ENCODE results near the gene ACE. TPM values are rescaled to one million over a fixed set of nuclear protein-coding genes. Genes with fewer than 3 reads are reported as not detected.

ACE gene
- total and polyA plus RNA-seq, 4 donors = 1.1 to 6.9 (median 2.4) TPM

- no peaks in the 10 kb centered on the region for H3K9me3 ChIP-seq (ENCODE audit: control insufficient read depth in 4 of 4, low read length in 3 of 4)
- H3K36me3 ChIP-seq (ENCODE audit: control insufficient read depth in 4 of 4, insufficient read depth in 3 of 4, low read depth in 1 of 4, low read length in 3 of 4) = no peaks in the 10 kb centered on the region
- peaks cover 0 to 10% (median 4%) of the 10 kb centered on the region in 4 donors for H3K27me3 ChIP-seq (ENCODE audit: control insufficient read depth in 4 of 4, insufficient read depth in 4 of 4, low read length in 3 of 4)
- H3K4me3 ChIP-seq (ENCODE audit: low read depth in 1 of 3, low read length in 3 of 3) = no peak overlapping the region
- no peak overlapping the region for H3K9ac ChIP-seq (ENCODE audit: low read depth in 1 of 2, low read length in 2 of 2)
- TF ChIP-seq NR2F2 (IDR thresholded peaks at IDR 0.05) (no peak), FOXA1 (IDR thresholded peaks at IDR 0.05) (no peak), EGR1 (IDR thresholded peaks at IDR 0.05; ENCODE audit: low read depth in 2 of 2) (no peak), FOXA2 (IDR thresholded peaks at IDR 0.05) (no peak), JUND (IDR thresholded peaks at IDR 0.05) (no peak), TAF1 (conservative IDR thresholded peaks at IDR 0.05) (no peak), HNF4G (IDR thresholded peaks at IDR 0.05) (no peak), HNF4A (conservative IDR thresholded peaks at IDR 0.05) (no peak)
- TF ChIP-seq, protein P1, sequence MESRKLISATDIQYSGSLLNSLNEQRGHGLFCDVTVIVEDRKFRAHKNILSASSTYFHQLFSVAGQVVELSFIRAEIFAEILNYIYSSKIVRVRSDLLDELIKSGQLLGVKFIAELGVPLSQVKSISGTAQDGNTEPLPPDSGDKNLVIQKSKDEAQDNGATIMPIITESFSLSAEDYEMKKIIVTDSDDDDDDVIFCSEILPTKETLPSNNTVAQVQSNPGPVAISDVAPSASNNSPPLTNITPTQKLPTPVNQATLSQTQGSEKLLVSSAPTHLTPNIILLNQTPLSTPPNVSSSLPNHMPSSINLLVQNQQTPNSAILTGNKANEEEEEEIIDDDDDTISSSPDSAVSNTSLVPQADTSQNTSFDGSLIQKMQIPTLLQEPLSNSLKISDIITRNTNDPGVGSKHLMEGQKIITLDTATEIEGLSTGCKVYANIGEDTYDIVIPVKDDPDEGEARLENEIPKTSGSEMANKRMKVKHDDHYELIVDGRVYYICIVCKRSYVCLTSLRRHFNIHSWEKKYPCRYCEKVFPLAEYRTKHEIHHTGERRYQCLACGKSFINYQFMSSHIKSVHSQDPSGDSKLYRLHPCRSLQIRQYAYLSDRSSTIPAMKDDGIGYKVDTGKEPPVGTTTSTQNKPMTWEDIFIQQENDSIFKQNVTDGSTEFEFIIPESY (IDR thresholded peaks at IDR 0.05) = no peak
- no peak overlapping the region for H3K27ac ChIP-seq (ENCODE audit: low read depth in 1 of 2, low read length in 2 of 2)
- H3K4me1 ChIP-seq (ENCODE audit: control insufficient read depth in 4 of 4, insufficient read depth in 4 of 4, low read length in 3 of 4) = peaks cover 0 to 4% (median 2%) of the 10 kb centered on the region in 4 donors
- WGBS = 10% methylated on average over 62 of the region's 62 CpGs
- DNase-seq (ENCODE audit: low spot score) = no peak
Measured at GRCh38 chr17:63537991-63538692, 61.3 kb downstream of the ACE start.

DNA sequence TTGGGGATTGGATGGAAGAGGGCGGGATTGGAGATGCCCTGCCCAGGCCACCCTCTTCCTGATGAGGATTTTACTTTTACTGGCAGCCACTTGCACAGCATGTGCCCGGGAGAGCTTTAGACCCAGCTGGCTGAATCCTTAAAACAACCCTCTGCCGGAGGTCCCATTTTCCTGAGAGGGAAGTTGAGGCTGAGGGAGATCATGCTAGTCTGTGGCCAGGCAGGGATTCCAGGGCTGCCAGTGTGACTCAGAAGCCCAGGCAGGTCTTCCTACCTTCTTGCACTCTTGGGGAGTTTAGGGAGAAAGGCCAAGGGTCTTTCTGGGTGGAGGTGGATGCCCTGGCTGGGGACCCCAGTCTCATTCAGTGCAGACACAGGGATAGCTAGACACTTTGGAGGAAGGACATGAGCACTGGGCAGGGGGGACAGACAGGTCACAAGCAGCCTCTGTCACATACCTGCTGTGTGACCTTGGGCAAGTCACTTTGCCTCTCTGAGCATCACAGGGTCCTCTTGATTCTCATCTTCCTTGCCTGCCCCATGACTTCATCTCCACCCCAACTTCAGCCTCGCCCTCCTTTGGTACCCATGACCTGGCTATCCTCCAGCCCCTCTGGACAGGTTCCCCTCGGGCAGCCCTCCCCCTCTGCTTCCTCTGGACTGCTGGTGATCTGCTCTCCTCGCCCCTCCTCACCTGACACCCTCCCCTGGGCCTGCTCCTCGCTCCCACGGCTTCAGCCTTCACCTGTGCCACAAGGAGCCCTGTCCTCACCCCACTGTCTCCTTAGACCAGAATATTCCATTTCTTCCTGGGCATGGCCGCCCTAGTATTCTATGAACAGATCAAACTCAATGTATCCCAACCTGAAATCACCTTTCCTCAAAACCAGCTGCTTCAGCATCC, 62.1 kb downstream of the ACE start:
- no peak overlapping the region for H3K9ac ChIP-seq (ENCODE audit: low read depth in 1 of 2, low read length in 2 of 2)
- no peak overlapping the region for H3K27ac ChIP-seq (ENCODE audit: low read depth in 1 of 2, low read length in 2 of 2)
- no peaks in the 10 kb centered on the region for H3K36me3 ChIP-seq (ENCODE audit: control insufficient read depth in 4 of 4, insufficient read depth in 3 of 4, low read depth in 1 of 4, low read length in 3 of 4)
- H3K4me3 ChIP-seq (ENCODE audit: low read depth in 1 of 3, low read length in 3 of 3) = no peak overlapping the region
- H3K27me3 ChIP-seq (ENCODE audit: control insufficient read depth in 4 of 4, insufficient read depth in 4 of 4, low read length in 3 of 4) = peaks cover 0 to 10% (median 4%) of the 10 kb centered on the region in 4 donors
- no peaks in the 10 kb centered on the region for H3K9me3 ChIP-seq (ENCODE audit: control insufficient read depth in 4 of 4, low read length in 3 of 4)
- peaks cover 0 to 7% (median 2%) of the 10 kb centered on the region in 4 donors for H3K4me1 ChIP-seq (ENCODE audit: control insufficient read depth in 4 of 4, insufficient read depth in 4 of 4, low read length in 3 of 4)
- TF ChIP-seq RAD21 (IDR thresholded peaks at IDR 0.05) (no peak), RXRA (IDR thresholded peaks at IDR 0.05) (no peak), HNF4G (IDR thresholded peaks at IDR 0.05) (no peak), EGR1 (IDR thresholded peaks at IDR 0.05; ENCODE audit: low read depth in 2 of 2) (no peak), FOXA1 (IDR thresholded peaks at IDR 0.05) (no peak), FOXA2 (IDR thresholded peaks at IDR 0.05) (no peak), MAX (IDR thresholded peaks at IDR 0.05) (no peak), YY1 (IDR thresholded peaks at IDR 0.05) (no peak), JUND (IDR thresholded peaks at IDR 0.05) (no peak), REST (IDR thresholded peaks at IDR 0.05) (no peak), NR2F2 (IDR thresholded peaks at IDR 0.05) (no peak), CTCF (IDR thresholded peaks at IDR 0.05; ENCODE audit: low read depth, low read length, missing input control) (no peak), TAF1 (conservative IDR thresholded peaks at IDR 0.05) (no peak), SP1 (IDR thresholded peaks at IDR 0.05) (no peak), HNF4A (conservative IDR thresholded peaks at IDR 0.05) (no peak)
- TF ChIP-seq, protein P1 (IDR thresholded peaks at IDR 0.05) = no peak
- WGBS = 69% methylated on average over 9 of the region's 9 CpGs
- no peak for DNase-seq (ENCODE audit: low spot score)
